Endothelial cell of umbilical vein (primary cell): ENCODE data around the gene OR2AG2. TPM values are rescaled to one million over a fixed set of nuclear protein-coding genes. Genes with fewer than 3 reads are reported as not detected.

ENCODE experiments used
- BruUV-seq: library from RNA; stranded (reverse); fragments of 400-500 nt; replicated peaks from 2 replicates; lab custom pipeline; 2021; lab: Mats Ljungman, UMichigan
- CTCF ChIA-PET: fragments of 300-600, 350-600 bp; sonication (Branson Sonifier 250); formaldehyde crosslinking; loops from one replicate; lab custom pipeline; 2021; ENCODE audit warnings: antibody characterized with exemption, inconsistent platforms; lab: Charles Lee
- POLR2A ChIA-PET: fragments of 300-600, 350-600 bp; sonication (Branson Sonifier 250); formaldehyde crosslinking; loops from one replicate; lab custom pipeline; 2021; ENCODE audit warnings: antibody characterized with exemption, inconsistent platforms; lab: Charles Lee
- DNase-seq: peaks from one replicate; pipeline ENCODE4 v3.0.0-alpha.2; 2011; ENCODE audit warnings: low read depth, low spot score
- FAIRE-seq: peaks from 2 replicates; lab custom pipeline; 2011; peaks lifted over from hg19 to GRCh38; lab: Jason Lieb, UNC
- H2AFZ ChIP-seq: 2 replicates; pipeline ENCODE4 v1.6.0; 2012; ENCODE audit warnings: low read depth, low read length, control low read depth, inconsistent platforms
- H3K27ac ChIP-seq: 2 replicates; pipeline ENCODE4 v1.5.1; 2011; ENCODE audit warnings: low read depth, mild to moderate bottlenecking, control low read depth, low read length, moderate library complexity; ENCODE audit not compliant: insufficient read depth
- H3K27me3 ChIP-seq, 2 experiments: 2 replicates each; pipeline versions ENCODE4 v1.6.0 to v1.6.1; 2011; ENCODE audit warnings: low read length in 2 of 2, mixed read lengths in 1 of 2; ENCODE audit not compliant: control insufficient read depth in 2 of 2, insufficient read depth in 2 of 2
- H3K36me3 ChIP-seq, 2 experiments: 2 replicates in 1 of 2; 3 replicates in 1 of 2; pipeline ENCODE4 v1.5.1; 2011; ENCODE audit warnings: low read length in 2 of 2, mild to moderate bottlenecking in 1 of 2, moderate library complexity in 1 of 2; ENCODE audit not compliant: control insufficient read depth in 2 of 2, insufficient read depth in 2 of 2; ENCODE audit errors: extremely low read depth in 1 of 2
- H3K4me1 ChIP-seq: 3 replicates; pipeline ENCODE4 v1.5.1; 2011; ENCODE audit warnings: mild to moderate bottlenecking, low read length; ENCODE audit not compliant: control insufficient read depth, insufficient read depth; ENCODE audit errors: extremely low read depth
- H3K4me2 ChIP-seq: 2 replicates; pipeline ENCODE4 v1.6.1; 2011; ENCODE audit warnings: low read length, control low read depth, mixed read lengths; ENCODE audit not compliant: insufficient read depth
- H3K4me3 ChIP-seq, 3 experiments: fragments of 200-600 bp in 1 of 3; sonication (generic), shearing (Covaris generic) in 1 of 3; replicated peaks in 1 of 3; 2 replicates each; pipeline ENCODE4 v1.5.1; 2011 to 2016; ENCODE audit warnings: control low read depth in 3 of 3, low read length in 3 of 3, mild to moderate bottlenecking in 2 of 3, inconsistent platforms in 1 of 3, low read depth in 1 of 3, moderate library complexity in 1 of 3; ENCODE audit not compliant: insufficient read depth in 1 of 3
- H3K79me2 ChIP-seq: 2 replicates; pipeline ENCODE4 v1.6.0; 2012; ENCODE audit warnings: low read length, inconsistent platforms; ENCODE audit not compliant: control insufficient read depth, insufficient read depth
- H3K9ac ChIP-seq: replicated peaks from 2 replicates; pipeline ENCODE3; 2011; ENCODE audit warnings: low read length, control low read depth; ENCODE audit not compliant: insufficient read depth; ENCODE audit errors: extremely low read depth
- H3K9me1 ChIP-seq: replicated peaks from 3 replicates; pipeline ENCODE4 v1.6.0; 2011; ENCODE audit warnings: mild to moderate bottlenecking, low read length; ENCODE audit not compliant: control insufficient read depth, insufficient read depth; ENCODE audit errors: extremely low read depth
- H3K9me3 ChIP-seq: replicated peaks from 2 replicates; pipeline ENCODE4 v1.5.1; 2012; ENCODE audit warnings: low read length, inconsistent platforms; ENCODE audit not compliant: control insufficient read depth, insufficient read depth
- H4K20me1 ChIP-seq: replicated peaks from 2 replicates; pipeline ENCODE3; 2011; ENCODE audit warnings: mild to moderate bottlenecking, low read length; ENCODE audit not compliant: control insufficient read depth, insufficient read depth; ENCODE audit errors: extremely low read depth
- CTCF ChIP-seq, 2 donors: IDR thresholded peaks; 1 replicate in 1 of 2; 2 replicates in 1 of 2; pipeline ENCODE4 v1.5.1; 2011; ENCODE audit warnings: low read length in 2 of 2, mild to moderate bottlenecking in 2 of 2, moderate library complexity in 2 of 2, control low read depth in 1 of 2, inconsistent platforms in 1 of 2, low read depth in 1 of 2; ENCODE audit not compliant: insufficient read depth in 1 of 2; ENCODE audit errors: extremely low read depth in 1 of 2
- EZH2 ChIP-seq: IDR thresholded peaks from 2 replicates; pipeline ENCODE4 v1.6.1; 2012; ENCODE audit warnings: borderline replicate concordance, low read depth, mild to moderate bottlenecking, moderate library complexity, low read length, inconsistent platforms; ENCODE audit not compliant: severe bottlenecking
- FOS ChIP-seq: IDR thresholded peaks from 2 replicates; pipeline ENCODE4 v1.6.1; 2011; ENCODE audit warnings: mild to moderate bottlenecking, low read length, moderate library complexity, borderline replicate concordance; ENCODE audit not compliant: insufficient read depth
- GATA2 ChIP-seq: IDR thresholded peaks from 2 replicates; pipeline ENCODE4 v1.7.0; 2011; ENCODE audit warnings: low read depth, mild to moderate bottlenecking, moderate library complexity, mixed read lengths, low read length; ENCODE audit not compliant: insufficient read length, insufficient read depth
- JUN ChIP-seq: IDR thresholded peaks from 2 replicates; pipeline ENCODE4 v1.6.1; 2011; ENCODE audit warnings: borderline replicate concordance, low read depth; ENCODE audit not compliant: insufficient read length, insufficient read depth
- MAX ChIP-seq: IDR thresholded peaks from 2 replicates; pipeline ENCODE4 v1.6.1; 2011; ENCODE audit not compliant: insufficient read depth, insufficient read length
- MYC ChIP-seq: IDR thresholded peaks from one replicate; pipeline ENCODE4 v1.6.1; 2011; ENCODE audit warnings: mild to moderate bottlenecking, low read depth, low read length
- POLR2A ChIP-seq: IDR thresholded peaks from 2 replicates; pipeline ENCODE4 v1.6.1; 2012; ENCODE audit warnings: low read depth, mild to moderate bottlenecking, control low read depth, low read length
- POLR2AphosphoS5 ChIP-seq: IDR thresholded peaks from 2 replicates; pipeline ENCODE4 v1.6.1; 2012; ENCODE audit warnings: low read depth, mild to moderate bottlenecking, control low read depth, low read length, moderate library complexity; ENCODE audit not compliant: insufficient read depth
- dilution Hi-C: fragments of 300-500 bp; cut with MboI; formaldehyde crosslinking; loops from one replicate; pipeline ENCODE4 v1.15.0; 2019; ENCODE audit warnings: low sequenced_read_pairs; ENCODE audit not compliant: extremely low pct_ligation_motif_present
- intact Hi-C: fragments of 100-400 bp; cut with micrococcal nuclease; formaldehyde crosslinking; loops from one replicate; pipeline ENCODE4 v1.10.0; 2022
- polyA plus RNA-seq, 4 experiments: library from polyadenylated mRNA; depleted of rRNA in 3 of 4; stranded (reverse) in 3 of 4; unstranded in 1 of 4; fragments of >200 nt; gene quantifications; 2 replicates each; pipeline versions ENCODE4 v1.2.1 to v1.2.3, GENCODE V29; 2011 to 2012; ENCODE audit warnings: missing spikeins in 1 of 4
- total RNA-seq: library from RNA; stranded (reverse); gene quantifications from 2 replicates; pipeline ENCODE4 v1.2.3, GENCODE V29; 2021

The OR2AG2 gene
- total and polyA plus RNA-seq, 2 donors (not counting 3 experiments of a cell fraction or from before 2014, with no cell fraction given) = 0.18 to 0.33 TPM

GRCh38 chr11:6780829-6781228 lies 9.1 kb upstream of the OR2AG2 start:
- dilution Hi-C loops = no loop called here
- CTCF ChIA-PET = interaction anchor here (1.4 to 1.6 kb wide), 2 partner anchors 23 to 43 kb away, joined by 4 to 8 read pairs; no protein-coding TSS in a partner anchor

More at GRCh38 chr11:6780829-6781228, 9.1 kb upstream of the OR2AG2 start:
- BruUV-seq = no TSS peak
- Histone ChIP-seq H2AFZ (no peak overlapping the region), H3K27ac (no peak overlapping the region), H3K27me3 (peaks cover 0 to 2% of the 10 kb centered on the region in 2 experiments), H3K9ac (no peak overlapping the region), H3K4me1 (no peaks in the 10 kb centered on the region), H3K79me2 (no peaks in the 10 kb centered on the region), H3K4me3 (no peak overlapping the region), H3K9me1 (no peaks in the 10 kb centered on the region), H3K9me3 (no peaks in the 10 kb centered on the region), H3K4me2 (no peak overlapping the region), H3K36me3 (no peaks in the 10 kb centered on the region), H4K20me1 (no peaks in the 10 kb centered on the region)
- no peak for TF ChIP-seq POLR2AphosphoS5
- no peak for TF ChIP-seq FOS
- TF ChIP-seq EZH2 = no peak
- no peak for TF ChIP-seq JUN
- no peak for TF ChIP-seq MYC
- TF ChIP-seq CTCF (IDR thresholded peaks at IDR 0.05; ENCODE audit: extremely low read depth in 1 of 2, insufficient read depth in 1 of 2, low read depth in 1 of 2, low read length in 2 of 2) = no peak
- TF ChIP-seq MAX = no peak
- no peak for TF ChIP-seq GATA2
- TF ChIP-seq POLR2A = no peak
- POLR2A ChIA-PET = no interaction called here
- no peak for DNase-seq
- FAIRE-seq = no peak
- intact Hi-C loops = no loop called here
